ENCODE results near the gene AP3D1. TPM values are rescaled to one million over a fixed set of nuclear protein-coding genes. Genes with fewer than 3 reads are reported as not detected.

AP3D1 gene
- total and polyA plus RNA-seq, 2 donors (not counting 3 experiments of a cell fraction or from before 2014, with no cell fraction given): 130 to 137 TPM

DNA sequence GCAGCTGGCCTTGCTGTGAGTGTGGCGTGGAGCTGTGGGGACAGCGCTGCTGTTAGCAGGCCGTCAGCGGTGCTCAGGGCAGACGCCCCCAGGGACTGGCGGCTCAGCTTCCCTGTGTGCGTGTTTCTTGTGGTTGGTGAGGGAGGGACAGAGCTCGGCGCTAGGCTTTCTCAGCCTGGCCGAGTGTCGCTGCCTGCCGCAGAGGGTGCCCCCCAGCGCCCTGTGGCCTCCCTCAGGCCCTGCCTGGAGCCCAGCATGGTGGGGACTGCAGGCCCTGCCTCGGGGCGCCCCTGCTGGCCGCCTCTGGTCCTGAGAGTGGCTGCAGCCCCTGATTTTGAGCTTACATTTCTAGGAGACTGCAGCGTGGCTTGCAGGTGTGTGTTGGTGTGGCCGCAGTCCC lies 47.8 kb upstream of the AP3D1 start:
- no peak overlapping the region for H2AFZ ChIP-seq (ENCODE audit: low read depth, low read length)
- POLR2A ChIA-PET: interaction anchor here (0.6 kb wide), 1 partner anchor 205 kb away, joined by 3 read pairs; no protein-coding TSS in a partner anchor
- BruUV-seq (replicated peaks): no TSS peak
- CTCF ChIA-PET: interaction anchor here (0.8 to 1.4 kb wide), 5 partner anchors 9 to 47 kb away, joined by 3 to 13 read pairs (median 4); no protein-coding TSS in a partner anchor
- no peaks in the 10 kb centered on the region for H3K9me3 ChIP-seq (replicated peaks; ENCODE audit: control insufficient read depth, insufficient read depth, low read length)
- FAIRE-seq (no peak), DNase-seq (ENCODE audit: low read depth, low spot score) (no peak)
- TF ChIP-seq, protein P1, sequence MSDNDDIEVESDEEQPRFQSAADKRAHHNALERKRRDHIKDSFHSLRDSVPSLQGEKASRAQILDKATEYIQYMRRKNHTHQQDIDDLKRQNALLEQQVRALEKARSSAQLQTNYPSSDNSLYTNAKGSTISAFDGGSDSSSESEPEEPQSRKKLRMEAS (IDR thresholded peaks at IDR 0.05; ENCODE audit: insufficient read depth, insufficient read length): no peak
- TF ChIP-seq, protein P2, sequence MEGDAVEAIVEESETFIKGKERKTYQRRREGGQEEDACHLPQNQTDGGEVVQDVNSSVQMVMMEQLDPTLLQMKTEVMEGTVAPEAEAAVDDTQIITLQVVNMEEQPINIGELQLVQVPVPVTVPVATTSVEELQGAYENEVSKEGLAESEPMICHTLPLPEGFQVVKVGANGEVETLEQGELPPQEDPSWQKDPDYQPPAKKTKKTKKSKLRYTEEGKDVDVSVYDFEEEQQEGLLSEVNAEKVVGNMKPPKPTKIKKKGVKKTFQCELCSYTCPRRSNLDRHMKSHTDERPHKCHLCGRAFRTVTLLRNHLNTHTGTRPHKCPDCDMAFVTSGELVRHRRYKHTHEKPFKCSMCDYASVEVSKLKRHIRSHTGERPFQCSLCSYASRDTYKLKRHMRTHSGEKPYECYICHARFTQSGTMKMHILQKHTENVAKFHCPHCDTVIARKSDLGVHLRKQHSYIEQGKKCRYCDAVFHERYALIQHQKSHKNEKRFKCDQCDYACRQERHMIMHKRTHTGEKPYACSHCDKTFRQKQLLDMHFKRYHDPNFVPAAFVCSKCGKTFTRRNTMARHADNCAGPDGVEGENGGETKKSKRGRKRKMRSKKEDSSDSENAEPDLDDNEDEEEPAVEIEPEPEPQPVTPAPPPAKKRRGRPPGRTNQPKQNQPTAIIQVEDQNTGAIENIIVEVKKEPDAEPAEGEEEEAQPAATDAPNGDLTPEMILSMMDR (IDR thresholded peaks at IDR 0.05; ENCODE audit: extremely low read depth in 1 of 2, insufficient read depth in 1 of 2, low read depth in 1 of 2, low read length in 2 of 2): peak; percentile 21 to 38
- no peak for TF ChIP-seq FOS (IDR thresholded peaks at IDR 0.05; ENCODE audit: borderline replicate concordance, insufficient read depth, low read length)
- TF ChIP-seq EZH2 (IDR thresholded peaks at IDR 0.05; ENCODE audit: borderline replicate concordance, low read depth, low read length, severe bottlenecking): no peak
- no peak for TF ChIP-seq POLR2AphosphoS5 (IDR thresholded peaks at IDR 0.05; ENCODE audit: insufficient read depth, low read depth, low read length)
- TF ChIP-seq JUN (IDR thresholded peaks at IDR 0.05; ENCODE audit: borderline replicate concordance, insufficient read depth, insufficient read length, low read depth): no peak
- no peak for TF ChIP-seq GATA2 (IDR thresholded peaks at IDR 0.05; ENCODE audit: insufficient read depth, insufficient read length, low read depth, low read length)
- TF ChIP-seq POLR2A (IDR thresholded peaks at IDR 0.05; ENCODE audit: low read depth, low read length): no peak
- no peak for TF ChIP-seq MYC (IDR thresholded peaks at IDR 0.05; ENCODE audit: low read depth, low read length)
- intact Hi-C loops (cut with micrococcal nuclease): no loop called here
- no peaks in the 10 kb centered on the region for H4K20me1 ChIP-seq (replicated peaks; ENCODE audit: control insufficient read depth, extremely low read depth, insufficient read depth, low read length)
- dilution Hi-C loops (cut with MboI; ENCODE audit: extremely low pct_ligation_motif_present, low sequenced_read_pairs): no loop called here
- no peaks in the 10 kb centered on the region for H3K9me1 ChIP-seq (replicated peaks; ENCODE audit: control insufficient read depth, extremely low read depth, insufficient read depth, low read length)
- H3K4me3 ChIP-seq (replicated peaks in 1 of 3; ENCODE audit: insufficient read depth in 1 of 3, low read depth in 1 of 3, low read length in 3 of 3): no peak overlapping the region
- H3K27ac ChIP-seq (ENCODE audit: insufficient read depth, low read depth, low read length): no peak overlapping the region
- H3K36me3 ChIP-seq (ENCODE audit: control insufficient read depth in 2 of 2, extremely low read depth in 1 of 2, insufficient read depth in 2 of 2, low read length in 2 of 2): peaks cover 2 to 33% of the 10 kb centered on the region in 2 experiments
- H3K79me2 ChIP-seq (ENCODE audit: control insufficient read depth, insufficient read depth, low read length): peaks cover 34% of the 10 kb centered on the region
- no peaks in the 10 kb centered on the region for H3K4me1 ChIP-seq (ENCODE audit: control insufficient read depth, extremely low read depth, insufficient read depth, low read length)
- no peaks in the 10 kb centered on the region for H3K27me3 ChIP-seq (ENCODE audit: control insufficient read depth in 2 of 2, insufficient read depth in 2 of 2, low read length in 2 of 2)
- H3K9ac ChIP-seq (replicated peaks; ENCODE audit: extremely low read depth, insufficient read depth, low read length): no peak overlapping the region
- H3K4me2 ChIP-seq (ENCODE audit: insufficient read depth, low read length): no peak overlapping the region

Measured in endothelial cell of umbilical vein (primary cell).